Uterus (tissue), 2 donors: ENCODE data around the gene ERCC3.

Experiments used
- CTCF ChIP-seq, 4 experiments: fragments of 200-600 bp in 2 of 4; fragments of 450-650 bp in 2 of 4; sonication (generic) in 2 of 4; IDR thresholded peaks; one replicate each; pipeline ENCODE4 v1.5.1; 2016 to 2019; ENCODE audit warnings: antibody characterized with exemption in 4 of 4, mild to moderate bottlenecking in 2 of 4, moderate library complexity in 1 of 4
- POLR2A ChIP-seq, 2 donors: fragments of 450-650 bp; IDR thresholded peaks; one replicate each; pipeline ENCODE4 v1.6.1; 2016; ENCODE audit warnings: antibody characterized with exemption in 2 of 2, mild to moderate bottlenecking in 1 of 2, moderate library complexity in 1 of 2

DNA sequence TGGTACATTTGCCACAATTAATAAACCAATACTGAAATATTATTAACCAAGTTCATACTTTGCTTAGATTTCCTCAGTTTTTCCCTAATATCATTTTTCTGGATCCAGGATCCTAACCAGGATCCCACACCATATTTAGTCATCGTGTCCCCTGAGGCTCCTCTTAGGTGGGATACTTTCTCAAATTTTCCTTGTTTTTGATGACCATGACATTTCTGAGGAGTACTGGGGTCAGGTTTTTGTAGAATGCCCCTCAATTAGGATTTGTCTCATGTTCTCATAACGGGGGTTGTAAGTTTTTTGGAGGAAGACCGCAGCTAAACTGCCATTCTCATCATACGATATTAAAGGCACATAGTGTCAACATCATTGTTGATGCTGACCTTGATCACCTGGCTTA, 15.5 kb upstream of the ERCC3 start:
- TF ChIP-seq CTCF (IDR thresholded peaks at IDR 0.05) (no peak), POLR2A (IDR thresholded peaks at IDR 0.05) (no peak)
